ENCODE data around the gene DYRK1A.

DYRK1A gene

GRCh38 chr21:37423103-37423502 lies 56.5 kb downstream of the DYRK1A start:
- H3K4me3 ChIP-seq (ENCODE audit: control insufficient read depth, low read depth, low read length), result no peak overlapping the region
- no peak for DNase-seq (ENCODE audit: low read depth)
- TF ChIP-seq, protein P1, sequence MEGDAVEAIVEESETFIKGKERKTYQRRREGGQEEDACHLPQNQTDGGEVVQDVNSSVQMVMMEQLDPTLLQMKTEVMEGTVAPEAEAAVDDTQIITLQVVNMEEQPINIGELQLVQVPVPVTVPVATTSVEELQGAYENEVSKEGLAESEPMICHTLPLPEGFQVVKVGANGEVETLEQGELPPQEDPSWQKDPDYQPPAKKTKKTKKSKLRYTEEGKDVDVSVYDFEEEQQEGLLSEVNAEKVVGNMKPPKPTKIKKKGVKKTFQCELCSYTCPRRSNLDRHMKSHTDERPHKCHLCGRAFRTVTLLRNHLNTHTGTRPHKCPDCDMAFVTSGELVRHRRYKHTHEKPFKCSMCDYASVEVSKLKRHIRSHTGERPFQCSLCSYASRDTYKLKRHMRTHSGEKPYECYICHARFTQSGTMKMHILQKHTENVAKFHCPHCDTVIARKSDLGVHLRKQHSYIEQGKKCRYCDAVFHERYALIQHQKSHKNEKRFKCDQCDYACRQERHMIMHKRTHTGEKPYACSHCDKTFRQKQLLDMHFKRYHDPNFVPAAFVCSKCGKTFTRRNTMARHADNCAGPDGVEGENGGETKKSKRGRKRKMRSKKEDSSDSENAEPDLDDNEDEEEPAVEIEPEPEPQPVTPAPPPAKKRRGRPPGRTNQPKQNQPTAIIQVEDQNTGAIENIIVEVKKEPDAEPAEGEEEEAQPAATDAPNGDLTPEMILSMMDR (IDR thresholded peaks at IDR 0.05; ENCODE audit: control insufficient read depth, insufficient read depth, low read depth, low read length, missing control alignments), result no peak

- TF ChIP-seq, protein P1 (IDR thresholded peaks at IDR 0.05; ENCODE audit: control insufficient read depth, insufficient read depth, low read depth, low read length, missing control alignments), result no peak
These were observed 57.8 kb downstream of the DYRK1A start for GRCh38 chr21:37424396-37424795.

GRCh38 chr21:37425001-37425400 lies 58.4 kb downstream of the DYRK1A start:
- TF ChIP-seq, protein P1 (IDR thresholded peaks at IDR 0.05; ENCODE audit: control insufficient read depth, insufficient read depth, low read depth, low read length, missing control alignments), result no peak
- no peak overlapping the region for H3K4me3 ChIP-seq (ENCODE audit: control insufficient read depth, low read depth, low read length)
- no peak for DNase-seq (ENCODE audit: low read depth)

More at GRCh38 chr21:37424396-37424795, 57.8 kb downstream of the DYRK1A start:
- no peak for DNase-seq (ENCODE audit: low read depth)
- no peak overlapping the region for H3K4me3 ChIP-seq (ENCODE audit: control insufficient read depth, low read depth, low read length)

GRCh38 chr21:37425684-37426083 lies 59.1 kb downstream of the DYRK1A start:
- H3K4me3 ChIP-seq (ENCODE audit: control insufficient read depth, low read depth, low read length), result no peak overlapping the region
- DNase-seq (ENCODE audit: low read depth), result no peak
- TF ChIP-seq, protein P1 (IDR thresholded peaks at IDR 0.05; ENCODE audit: control insufficient read depth, insufficient read depth, low read depth, low read length, missing control alignments), result no peak

DNA sequence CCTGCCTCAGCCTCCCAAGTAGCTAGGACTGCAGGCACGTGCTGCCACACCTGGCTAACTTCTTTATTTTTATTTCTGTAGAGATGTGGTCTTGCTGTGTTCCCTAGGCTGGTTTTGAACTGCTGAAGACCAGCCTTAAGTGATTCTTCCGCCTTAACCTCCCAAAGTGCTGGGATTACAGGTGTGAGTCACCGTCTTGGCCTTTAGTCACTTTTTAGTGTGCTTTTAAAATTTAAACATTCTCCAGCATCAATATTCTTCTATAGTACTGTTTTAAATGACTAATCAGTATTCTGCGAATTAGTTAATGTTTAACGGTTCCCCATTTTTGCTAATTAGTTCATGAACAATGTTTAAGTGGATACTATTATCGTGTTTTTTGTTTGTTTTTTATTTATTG lies 60.6 kb downstream of the DYRK1A start:
- TF ChIP-seq, protein P1 (IDR thresholded peaks at IDR 0.05; ENCODE audit: control insufficient read depth, insufficient read depth, low read depth, low read length, missing control alignments), result no peak
- no peak for DNase-seq (ENCODE audit: low read depth)
- H3K4me3 ChIP-seq (ENCODE audit: control insufficient read depth, low read depth, low read length), result no peak overlapping the region

GRCh38 chr21:37429356-37429755 lies 62.8 kb downstream of the DYRK1A start:
- H3K4me3 ChIP-seq (ENCODE audit: control insufficient read depth, low read depth, low read length), result no peak overlapping the region
- TF ChIP-seq, protein P1 (IDR thresholded peaks at IDR 0.05; ENCODE audit: control insufficient read depth, insufficient read depth, low read depth, low read length, missing control alignments), result no peak
- no peak for DNase-seq (ENCODE audit: low read depth)

All from AG09309 (cell line).